ENCODE data around the gene GFOD2. TPM values are rescaled to one million over a fixed set of nuclear protein-coding genes. Genes with fewer than 3 reads are reported as not detected.

Gene GFOD2
- total and polyA plus RNA-seq, 2 of the 13 experiments (the other 11 are each of a cell fraction or from before 2014, with no cell fraction given): 11.1 to 17.2 TPM

DNA sequence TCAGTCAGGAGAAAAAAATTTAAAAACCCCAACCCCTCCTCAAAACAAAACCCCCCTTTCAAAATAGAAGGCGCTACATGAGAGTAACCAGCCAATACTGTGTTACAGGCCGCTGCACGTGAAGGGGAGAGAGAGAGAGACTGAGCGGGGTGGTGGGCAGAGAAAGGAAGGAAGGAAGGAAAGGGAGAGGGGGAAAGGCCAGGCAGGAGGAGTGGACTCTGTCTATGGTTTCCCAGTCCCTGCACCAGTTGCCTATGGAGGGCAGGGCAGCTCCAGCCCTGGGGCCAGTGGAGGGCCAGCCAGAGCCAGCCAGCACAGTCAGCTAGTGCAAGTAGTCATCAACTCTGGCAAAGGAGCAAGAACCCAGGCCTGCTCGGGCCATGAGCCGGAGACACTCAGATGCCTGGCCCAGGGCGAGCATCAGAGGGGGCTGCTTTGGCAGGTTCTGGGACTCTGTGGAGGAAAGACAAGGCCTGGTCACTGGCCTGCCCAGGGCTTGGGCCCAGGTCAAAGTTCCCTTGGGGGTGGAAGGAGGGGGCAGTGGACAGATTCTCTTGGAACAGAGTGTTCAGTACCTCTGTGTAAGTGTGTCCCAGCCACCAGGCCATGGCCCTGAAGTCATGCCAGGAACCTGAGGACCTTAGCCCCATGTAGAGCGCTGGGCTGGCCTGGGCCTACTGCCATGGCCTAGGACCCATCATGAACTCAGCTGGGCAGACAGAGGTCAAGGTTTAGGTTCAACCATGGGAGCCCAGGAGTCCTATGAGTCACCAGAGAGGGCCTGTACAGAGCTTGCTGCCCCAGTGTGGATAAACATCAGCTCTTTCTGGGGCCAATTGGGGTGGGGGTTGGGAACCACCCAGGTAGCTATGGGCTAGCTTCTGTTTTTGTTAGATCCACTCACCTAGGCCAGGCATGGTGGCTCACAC is 7.3 kb upstream of the GFOD2 start (continued):
- TF ChIP-seq, protein P1, sequence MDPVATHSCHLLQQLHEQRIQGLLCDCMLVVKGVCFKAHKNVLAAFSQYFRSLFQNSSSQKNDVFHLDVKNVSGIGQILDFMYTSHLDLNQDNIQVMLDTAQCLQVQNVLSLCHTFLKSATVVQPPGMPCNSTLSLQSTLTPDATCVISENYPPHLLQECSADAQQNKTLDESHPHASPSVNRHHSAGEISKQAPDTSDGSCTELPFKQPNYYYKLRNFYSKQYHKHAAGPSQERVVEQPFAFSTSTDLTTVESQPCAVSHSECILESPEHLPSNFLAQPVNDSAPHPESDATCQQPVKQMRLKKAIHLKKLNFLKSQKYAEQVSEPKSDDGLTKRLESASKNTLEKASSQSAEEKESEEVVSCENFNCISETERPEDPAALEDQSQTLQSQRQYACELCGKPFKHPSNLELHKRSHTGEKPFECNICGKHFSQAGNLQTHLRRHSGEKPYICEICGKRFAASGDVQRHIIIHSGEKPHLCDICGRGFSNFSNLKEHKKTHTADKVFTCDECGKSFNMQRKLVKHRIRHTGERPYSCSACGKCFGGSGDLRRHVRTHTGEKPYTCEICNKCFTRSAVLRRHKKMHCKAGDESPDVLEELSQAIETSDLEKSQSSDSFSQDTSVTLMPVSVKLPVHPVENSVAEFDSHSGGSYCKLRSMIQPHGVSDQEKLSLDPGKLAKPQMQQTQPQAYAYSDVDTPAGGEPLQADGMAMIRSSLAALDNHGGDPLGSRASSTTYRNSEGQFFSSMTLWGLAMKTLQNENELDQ (CRISPR knock-in tag; IDR thresholded peaks at IDR 0.05; ENCODE audit: borderline replicate concordance): no peak
- TF ChIP-seq MXI1 (IDR thresholded peaks at IDR 0.05; ENCODE audit: borderline replicate concordance, low read depth, low read length) (peak; percentile 71; the same call in 1 of the 3 replicates), TCF12 (IDR thresholded peaks at IDR 0.05) (no peak), TCF12 (CRISPR knock-in tag; IDR thresholded peaks at IDR 0.05) (peak; percentile 37; the same call in 1 of the 2 replicates), SMC3 (IDR thresholded peaks at IDR 0.05; ENCODE audit: low read length) (no peak), ZC3H4 (CRISPR knock-in tag; IDR thresholded peaks at IDR 0.05; ENCODE audit: borderline replicate concordance) (no peak), NBN (conservative IDR thresholded peaks at IDR 0.05) (no peak), EHMT2 (IDR thresholded peaks at IDR 0.05; ENCODE audit: borderline replicate concordance, low read depth, low read length) (no peak; the same call in 1 of the 2 replicates), HMG20B (CRISPR knock-in tag; conservative IDR thresholded peaks at IDR 0.05) (0 out of 2 replicates have a peak, but pooled peaks have one; percentile 14), ZNF850 (CRISPR knock-in tag; conservative IDR thresholded peaks at IDR 0.05) (no peak), ZNF713 (CRISPR knock-in tag; IDR thresholded peaks at IDR 0.05) (no peak), SMYD3 (CRISPR knock-in tag; IDR thresholded peaks at IDR 0.05) (no peak), ZNF780A (CRISPR knock-in tag; IDR thresholded peaks at IDR 0.05) (no peak), FOXK2 (IDR thresholded peaks at IDR 0.05) (peak; percentile 52; the same call in 1 of the 2 replicates), CCDC6 (CRISPR knock-in tag; IDR thresholded peaks at IDR 0.05) (no peak), PLRG1 (conservative IDR thresholded peaks at IDR 0.05) (no peak), ZNF572 (CRISPR knock-in tag; IDR thresholded peaks at IDR 0.05) (no peak), YY1 (IDR thresholded peaks at IDR 0.05; ENCODE audit: insufficient read depth, insufficient replicate concordance, low read depth, low read length) (peak; percentile 40), ZNF557 (CRISPR knock-in tag; IDR thresholded peaks at IDR 0.05) (no peak), KLF12 (CRISPR knock-in tag; IDR thresholded peaks at IDR 0.05; ENCODE audit: borderline replicate concordance) (no peak), ZNF329 (CRISPR knock-in tag; IDR thresholded peaks at IDR 0.05; ENCODE audit: low read depth) (no peak), ZKSCAN1 (IDR thresholded peaks at IDR 0.05; ENCODE audit: low read length) (no peak), ZNF343 (CRISPR knock-in tag; IDR thresholded peaks at IDR 0.05) (no peak)
- TF ChIP-seq, protein P2, sequence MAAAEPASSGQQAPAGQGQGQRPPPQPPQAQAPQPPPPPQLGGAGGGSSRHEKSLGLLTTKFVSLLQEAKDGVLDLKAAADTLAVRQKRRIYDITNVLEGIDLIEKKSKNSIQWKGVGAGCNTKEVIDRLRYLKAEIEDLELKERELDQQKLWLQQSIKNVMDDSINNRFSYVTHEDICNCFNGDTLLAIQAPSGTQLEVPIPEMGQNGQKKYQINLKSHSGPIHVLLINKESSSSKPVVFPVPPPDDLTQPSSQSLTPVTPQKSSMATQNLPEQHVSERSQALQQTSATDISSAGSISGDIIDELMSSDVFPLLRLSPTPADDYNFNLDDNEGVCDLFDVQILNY (CRISPR knock-in tag; conservative IDR thresholded peaks at IDR 0.05): no peak
- TF ChIP-seq, protein P3, sequence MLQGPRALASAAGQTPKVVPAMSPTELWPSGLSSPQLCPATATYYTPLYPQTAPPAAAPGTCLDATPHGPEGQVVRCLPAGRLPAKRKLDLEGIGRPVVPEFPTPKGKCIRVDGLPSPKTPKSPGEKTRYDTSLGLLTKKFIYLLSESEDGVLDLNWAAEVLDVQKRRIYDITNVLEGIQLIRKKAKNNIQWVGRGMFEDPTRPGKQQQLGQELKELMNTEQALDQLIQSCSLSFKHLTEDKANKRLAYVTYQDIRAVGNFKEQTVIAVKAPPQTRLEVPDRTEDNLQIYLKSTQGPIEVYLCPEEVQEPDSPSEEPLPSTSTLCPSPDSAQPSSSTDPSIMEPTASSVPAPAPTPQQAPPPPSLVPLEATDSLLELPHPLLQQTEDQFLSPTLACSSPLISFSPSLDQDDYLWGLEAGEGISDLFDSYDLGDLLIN (CRISPR knock-in tag; IDR thresholded peaks at IDR 0.05; ENCODE audit: borderline replicate concordance): no peak
- TF ChIP-seq, protein P4, sequence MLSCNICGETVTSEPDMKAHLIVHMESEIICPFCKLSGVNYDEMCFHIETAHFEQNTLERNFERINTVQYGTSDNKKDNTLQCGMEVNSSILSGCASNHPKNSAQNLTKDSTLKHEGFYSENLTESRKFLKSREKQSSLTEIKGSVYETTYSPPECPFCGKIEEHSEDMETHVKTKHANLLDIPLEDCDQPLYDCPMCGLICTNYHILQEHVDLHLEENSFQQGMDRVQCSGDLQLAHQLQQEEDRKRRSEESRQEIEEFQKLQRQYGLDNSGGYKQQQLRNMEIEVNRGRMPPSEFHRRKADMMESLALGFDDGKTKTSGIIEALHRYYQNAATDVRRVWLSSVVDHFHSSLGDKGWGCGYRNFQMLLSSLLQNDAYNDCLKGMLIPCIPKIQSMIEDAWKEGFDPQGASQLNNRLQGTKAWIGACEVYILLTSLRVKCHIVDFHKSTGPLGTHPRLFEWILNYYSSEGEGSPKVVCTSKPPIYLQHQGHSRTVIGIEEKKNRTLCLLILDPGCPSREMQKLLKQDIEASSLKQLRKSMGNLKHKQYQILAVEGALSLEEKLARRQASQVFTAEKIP (CRISPR knock-in tag; IDR thresholded peaks at IDR 0.05; ENCODE audit: borderline replicate concordance): no peak
